Peyer's patch (tissue), 4 donors: ENCODE data around the gene DLGAP4.

Experiments used
- CTCF ChIP-seq, 6 experiments: fragments of 450-650 bp in 4 of 6; fragments of 200-600 bp in 2 of 6; sonication (generic) in 1 of 6; IDR thresholded peaks; one replicate each; pipeline ENCODE4 v1.5.1; 2017 to 2019; ENCODE audit warnings: antibody characterized with exemption in 6 of 6, mild to moderate bottlenecking in 3 of 6, moderate library complexity in 1 of 6
- POLR2A ChIP-seq, 2 donors: fragments of 450-650 bp; IDR thresholded peaks; one replicate each; pipeline ENCODE4 v1.5.1; 2017; ENCODE audit warnings: antibody characterized with exemption in 2 of 2, mild to moderate bottlenecking in 2 of 2, moderate library complexity in 2 of 2

- no peak for TF ChIP-seq CTCF (IDR thresholded peaks at IDR 0.05)
- no peak for TF ChIP-seq POLR2A (IDR thresholded peaks at IDR 0.05)
These were observed 249.1 kb downstream of the DLGAP4 start for GRCh38 chr20:36555248-36555647.
